Endothelial cell of umbilical vein (primary cell): ENCODE results near the gene ZNF682. TPM values are rescaled to one million over a fixed set of nuclear protein-coding genes. Genes with fewer than 3 reads are reported as not detected.
"Not testable (repeated sequence)": the region's sequence is repeated elsewhere in the genome, so short reads cannot be mapped to it uniquely, and the experiment has no call there.

Experiments used
- BruUV-seq: library from RNA; stranded (reverse); fragments of 400-500 nt; replicated peaks from 2 replicates; lab custom pipeline; 2021; lab: Mats Ljungman, UMichigan
- CTCF ChIA-PET: fragments of 300-600, 350-600 bp; sonication (Branson Sonifier 250); formaldehyde crosslinking; loops from one replicate; lab custom pipeline; 2021; ENCODE audit warnings: antibody characterized with exemption, inconsistent platforms; lab: Charles Lee
- POLR2A ChIA-PET: fragments of 300-600, 350-600 bp; sonication (Branson Sonifier 250); formaldehyde crosslinking; loops from one replicate; lab custom pipeline; 2021; ENCODE audit warnings: antibody characterized with exemption, inconsistent platforms; lab: Charles Lee
- DNase-seq: peaks from one replicate; pipeline ENCODE4 v3.0.0-alpha.2; 2011; ENCODE audit warnings: low read depth, low spot score
- FAIRE-seq: peaks from 2 replicates; lab custom pipeline; 2011; peaks lifted over from hg19 to GRCh38; lab: Jason Lieb, UNC
- H2AFZ ChIP-seq: 2 replicates; pipeline ENCODE4 v1.6.0; 2012; ENCODE audit warnings: low read depth, low read length, control low read depth, inconsistent platforms
- H3K27ac ChIP-seq: 2 replicates; pipeline ENCODE4 v1.5.1; 2011; ENCODE audit warnings: low read depth, mild to moderate bottlenecking, control low read depth, low read length, moderate library complexity; ENCODE audit not compliant: insufficient read depth
- H3K27me3 ChIP-seq, 2 experiments: 2 replicates each; pipeline versions ENCODE4 v1.6.0 to v1.6.1; 2011; ENCODE audit warnings: low read length in 2 of 2, mixed read lengths in 1 of 2; ENCODE audit not compliant: control insufficient read depth in 2 of 2, insufficient read depth in 2 of 2
- H3K36me3 ChIP-seq, 2 experiments: 2 replicates in 1 of 2; 3 replicates in 1 of 2; pipeline ENCODE4 v1.5.1; 2011; ENCODE audit warnings: low read length in 2 of 2, mild to moderate bottlenecking in 1 of 2, moderate library complexity in 1 of 2; ENCODE audit not compliant: control insufficient read depth in 2 of 2, insufficient read depth in 2 of 2; ENCODE audit errors: extremely low read depth in 1 of 2
- H3K4me1 ChIP-seq: 3 replicates; pipeline ENCODE4 v1.5.1; 2011; ENCODE audit warnings: mild to moderate bottlenecking, low read length; ENCODE audit not compliant: control insufficient read depth, insufficient read depth; ENCODE audit errors: extremely low read depth
- H3K4me2 ChIP-seq: 2 replicates; pipeline ENCODE4 v1.6.1; 2011; ENCODE audit warnings: low read length, control low read depth, mixed read lengths; ENCODE audit not compliant: insufficient read depth
- H3K4me3 ChIP-seq, 3 experiments: fragments of 200-600 bp in 1 of 3; sonication (generic), shearing (Covaris generic) in 1 of 3; replicated peaks in 1 of 3; 2 replicates each; pipeline ENCODE4 v1.5.1; 2011 to 2016; ENCODE audit warnings: control low read depth in 3 of 3, low read length in 3 of 3, mild to moderate bottlenecking in 2 of 3, inconsistent platforms in 1 of 3, low read depth in 1 of 3, moderate library complexity in 1 of 3; ENCODE audit not compliant: insufficient read depth in 1 of 3
- H3K79me2 ChIP-seq: 2 replicates; pipeline ENCODE4 v1.6.0; 2012; ENCODE audit warnings: low read length, inconsistent platforms; ENCODE audit not compliant: control insufficient read depth, insufficient read depth
- H3K9ac ChIP-seq: replicated peaks from 2 replicates; pipeline ENCODE3; 2011; ENCODE audit warnings: low read length, control low read depth; ENCODE audit not compliant: insufficient read depth; ENCODE audit errors: extremely low read depth
- H3K9me1 ChIP-seq: replicated peaks from 3 replicates; pipeline ENCODE4 v1.6.0; 2011; ENCODE audit warnings: mild to moderate bottlenecking, low read length; ENCODE audit not compliant: control insufficient read depth, insufficient read depth; ENCODE audit errors: extremely low read depth
- H3K9me3 ChIP-seq: replicated peaks from 2 replicates; pipeline ENCODE4 v1.5.1; 2012; ENCODE audit warnings: low read length, inconsistent platforms; ENCODE audit not compliant: control insufficient read depth, insufficient read depth
- H4K20me1 ChIP-seq: replicated peaks from 2 replicates; pipeline ENCODE3; 2011; ENCODE audit warnings: mild to moderate bottlenecking, low read length; ENCODE audit not compliant: control insufficient read depth, insufficient read depth; ENCODE audit errors: extremely low read depth
- CTCF ChIP-seq, 2 donors: IDR thresholded peaks; 1 replicate in 1 of 2; 2 replicates in 1 of 2; pipeline ENCODE4 v1.5.1; 2011; ENCODE audit warnings: low read length in 2 of 2, mild to moderate bottlenecking in 2 of 2, moderate library complexity in 2 of 2, control low read depth in 1 of 2, inconsistent platforms in 1 of 2, low read depth in 1 of 2; ENCODE audit not compliant: insufficient read depth in 1 of 2; ENCODE audit errors: extremely low read depth in 1 of 2
- EZH2 ChIP-seq: IDR thresholded peaks from 2 replicates; pipeline ENCODE4 v1.6.1; 2012; ENCODE audit warnings: borderline replicate concordance, low read depth, mild to moderate bottlenecking, moderate library complexity, low read length, inconsistent platforms; ENCODE audit not compliant: severe bottlenecking
- FOS ChIP-seq: IDR thresholded peaks from 2 replicates; pipeline ENCODE4 v1.6.1; 2011; ENCODE audit warnings: mild to moderate bottlenecking, low read length, moderate library complexity, borderline replicate concordance; ENCODE audit not compliant: insufficient read depth
- GATA2 ChIP-seq: IDR thresholded peaks from 2 replicates; pipeline ENCODE4 v1.7.0; 2011; ENCODE audit warnings: low read depth, mild to moderate bottlenecking, moderate library complexity, mixed read lengths, low read length; ENCODE audit not compliant: insufficient read length, insufficient read depth
- JUN ChIP-seq: IDR thresholded peaks from 2 replicates; pipeline ENCODE4 v1.6.1; 2011; ENCODE audit warnings: borderline replicate concordance, low read depth; ENCODE audit not compliant: insufficient read length, insufficient read depth
- MYC ChIP-seq: IDR thresholded peaks from one replicate; pipeline ENCODE4 v1.6.1; 2011; ENCODE audit warnings: mild to moderate bottlenecking, low read depth, low read length
- POLR2A ChIP-seq: IDR thresholded peaks from 2 replicates; pipeline ENCODE4 v1.6.1; 2012; ENCODE audit warnings: low read depth, mild to moderate bottlenecking, control low read depth, low read length
- POLR2AphosphoS5 ChIP-seq: IDR thresholded peaks from 2 replicates; pipeline ENCODE4 v1.6.1; 2012; ENCODE audit warnings: low read depth, mild to moderate bottlenecking, control low read depth, low read length, moderate library complexity; ENCODE audit not compliant: insufficient read depth
- dilution Hi-C: fragments of 300-500 bp; cut with MboI; formaldehyde crosslinking; loops from one replicate; pipeline ENCODE4 v1.15.0; 2019; ENCODE audit warnings: low sequenced_read_pairs; ENCODE audit not compliant: extremely low pct_ligation_motif_present
- intact Hi-C: fragments of 100-400 bp; cut with micrococcal nuclease; formaldehyde crosslinking; loops from one replicate; pipeline ENCODE4 v1.10.0; 2022
- polyA plus RNA-seq, 4 experiments: library from polyadenylated mRNA; depleted of rRNA in 3 of 4; stranded (reverse) in 3 of 4; unstranded in 1 of 4; fragments of >200 nt; gene quantifications; 2 replicates each; pipeline versions ENCODE4 v1.2.1 to v1.2.3, GENCODE V29; 2011 to 2012; ENCODE audit warnings: missing spikeins in 1 of 4
- total RNA-seq: library from RNA; stranded (reverse); gene quantifications from 2 replicates; pipeline ENCODE4 v1.2.3, GENCODE V29; 2021
- TF ChIP-seq, protein P1 (sequence below): IDR thresholded peaks from 2 replicates; pipeline ENCODE4 v1.6.1; 2011; ENCODE audit not compliant: insufficient read depth, insufficient read length

The ZNF682 gene
- total and polyA plus RNA-seq, 2 donors (not counting 3 experiments of a cell fraction or from before 2014, with no cell fraction given): 2.8 to 3.4 TPM

DNA sequence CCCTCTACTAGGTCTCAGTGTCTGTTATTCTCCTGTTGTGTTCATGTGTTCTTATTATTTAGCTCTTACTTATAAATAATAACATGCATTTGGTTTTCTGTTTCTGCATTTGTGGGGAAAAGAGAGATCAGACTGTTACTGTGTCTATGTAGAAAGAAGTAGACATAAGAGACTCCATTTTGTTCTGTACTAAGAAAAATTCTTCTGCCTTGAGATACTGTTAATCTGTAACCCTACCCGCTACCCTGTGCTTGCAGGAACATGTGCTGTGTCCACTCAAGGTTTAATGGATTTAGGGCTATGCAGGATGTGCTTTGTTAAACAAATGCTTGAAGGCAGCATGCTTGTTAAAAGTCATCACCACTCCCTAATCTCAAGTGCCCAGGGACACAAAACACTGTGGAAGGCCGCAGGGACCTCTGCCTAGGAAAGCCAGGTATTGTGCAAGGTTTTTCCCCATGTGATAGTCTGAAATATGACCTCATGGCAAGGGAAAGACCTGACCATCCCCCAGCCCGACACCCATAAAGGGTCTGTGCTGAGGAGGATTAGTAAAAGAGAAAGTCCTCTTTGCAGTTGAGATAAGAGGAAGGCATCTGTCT lies 43.0 kb upstream of the ZNF682 start:
- H3K27ac ChIP-seq, H2AFZ ChIP-seq, H3K4me1 ChIP-seq, H3K36me3 ChIP-seq, DNase-seq, dilution Hi-C loops, H4K20me1 ChIP-seq, H3K9me3 ChIP-seq, FAIRE-seq, H3K9me1 ChIP-seq, CTCF ChIA-PET, H3K9ac ChIP-seq, H3K27me3 ChIP-seq, BruUV-seq, intact Hi-C loops, H3K4me3 ChIP-seq, POLR2A ChIA-PET, H3K4me2 ChIP-seq, H3K79me2 ChIP-seq: not testable (repeated sequence)

DNA sequence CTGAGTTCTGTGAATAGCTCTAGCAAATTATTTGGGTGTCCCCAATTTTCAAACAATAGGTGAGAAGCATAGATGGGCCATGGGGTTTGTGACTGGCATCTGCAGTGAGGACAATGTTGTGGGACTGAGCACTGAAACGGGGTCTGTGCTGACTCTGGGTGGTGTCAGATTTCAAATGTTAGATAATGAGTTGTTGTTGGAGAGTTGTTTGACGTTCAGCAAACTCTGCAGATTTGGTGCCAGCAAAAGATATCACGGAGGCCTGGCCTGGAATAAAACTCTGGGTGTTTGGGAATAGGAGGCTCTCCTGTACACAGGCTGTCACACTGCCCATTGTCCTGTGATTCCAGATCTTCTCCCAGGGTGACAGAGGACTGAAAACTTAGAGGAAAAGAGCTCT lies 41.4 kb upstream of the ZNF682 start:
- Histone ChIP-seq H3K4me2 (no peak overlapping the region), H3K27me3 (no peaks in the 10 kb centered on the region), H4K20me1 (no peaks in the 10 kb centered on the region), H3K4me3 (no peak overlapping the region), H3K9ac (no peak overlapping the region), H3K9me3 (no peaks in the 10 kb centered on the region), H3K4me1 (no peaks in the 10 kb centered on the region), H3K36me3 (no peaks in the 10 kb centered on the region), H3K27ac (no peak overlapping the region), H2AFZ (no peak overlapping the region), H3K9me1 (no peaks in the 10 kb centered on the region), H3K79me2 (no peaks in the 10 kb centered on the region)
- no TSS peak for BruUV-seq
- dilution Hi-C loops: no loop called here
- POLR2A ChIA-PET: no interaction called here
- FAIRE-seq (no peak), DNase-seq (no peak)
- intact Hi-C loops: no loop called here
- TF ChIP-seq, protein P1, sequence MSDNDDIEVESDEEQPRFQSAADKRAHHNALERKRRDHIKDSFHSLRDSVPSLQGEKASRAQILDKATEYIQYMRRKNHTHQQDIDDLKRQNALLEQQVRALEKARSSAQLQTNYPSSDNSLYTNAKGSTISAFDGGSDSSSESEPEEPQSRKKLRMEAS: no peak
- no peak for TF ChIP-seq POLR2AphosphoS5
- no peak for TF ChIP-seq GATA2
- TF ChIP-seq EZH2: no peak
- no peak for TF ChIP-seq POLR2A
- TF ChIP-seq MYC: no peak
- TF ChIP-seq JUN: no peak
- TF ChIP-seq CTCF (IDR thresholded peaks at IDR 0.05; ENCODE audit: extremely low read depth in 1 of 2, insufficient read depth in 1 of 2, low read depth in 1 of 2, low read length in 2 of 2): no peak
- no peak for TF ChIP-seq FOS
- CTCF ChIA-PET: no interaction called here
